ENCODE results near the gene ZFHX3.

- TF ChIP-seq CTCF (IDR thresholded peaks at IDR 0.05) (no peak), POLR2A (IDR thresholded peaks at IDR 0.05) (no peak)
These were observed 3.3 kb upstream of the ZFHX3 start for GRCh38 chr16:73051226-73051625.

Data from uterus (tissue), 2 donors.